Heart left ventricle (tissue), 16 donors: ENCODE measurements around the gene GALNT18. TPM values are rescaled to one million over a fixed set of nuclear protein-coding genes. Genes with fewer than 3 reads are reported as not detected.

Experiments used
- ATAC-seq, 4 donors: fragments of 200-7000 bp; cut with Tn5 transposase; one replicate each; pipeline ENCODE4 v1.9.1; 2020 to 2022; ENCODE audit warnings: moderate library complexity in 4 of 4, mild to moderate bottlenecking in 3 of 4, moderate number of reproducible peaks in 1 of 4
- DNase-seq, 5 donors: peaks; one replicate each; pipeline ENCODE4 v3.0.0-alpha.2; 2020
- H3K27ac ChIP-seq, 12 donors: fragments of 200-600 bp; sonication (generic) in 4 of 12; one replicate each; pipeline versions ENCODE4 v1.5.0 to v1.8.0; 2016 to 2022; ENCODE audit warnings: mild to moderate bottlenecking in 2 of 12
- H3K27me3 ChIP-seq, 9 donors: fragments of 200-600 bp; sonication (generic) in 2 of 9; one replicate each; pipeline versions ENCODE4 v1.5.1 to v1.8.0; 2016 to 2022; ENCODE audit warnings: mild to moderate bottlenecking in 3 of 9
- H3K36me3 ChIP-seq, 9 donors: fragments of 200-600 bp; sonication (generic) in 2 of 9; one replicate each; pipeline versions ENCODE4 v1.5.0 to v1.8.0; 2018 to 2022; ENCODE audit warnings: mild to moderate bottlenecking in 2 of 9
- H3K4me1 ChIP-seq, 12 donors: fragments of 200-600 bp; sonication (generic) in 4 of 12; one replicate each; pipeline versions ENCODE4 v1.5.0 to v1.8.0; 2016 to 2022; ENCODE audit warnings: mild to moderate bottlenecking in 3 of 12
- H3K4me3 ChIP-seq, 12 donors: fragments of 200-600 bp; sonication (generic) in 4 of 12; one replicate each; pipeline versions ENCODE4 v1.5.0 to v1.8.0; 2017 to 2022; ENCODE audit warnings: mild to moderate bottlenecking in 9 of 12, moderate library complexity in 4 of 12
- H3K9me3 ChIP-seq, 12 donors: fragments of 200-600 bp; sonication (generic) in 4 of 12; one replicate each; pipeline versions ENCODE4 v1.5.0 to v1.8.0; 2016 to 2022; ENCODE audit warnings: mild to moderate bottlenecking in 1 of 12
- POLR2A ChIP-seq, 2 donors: fragments of 450-650 bp; IDR thresholded peaks; one replicate each; pipeline ENCODE4 v1.6.1; 2017; ENCODE audit warnings: antibody characterized with exemption in 2 of 2, mild to moderate bottlenecking in 2 of 2, moderate library complexity in 2 of 2
- WGBS, 4 donors: extraction: QIAGEN DNeasy Blood & Tissue Kit in 2 of 4; methylation state at CpG; one replicate each; pipeline versions ENCODE4 v1.1.5 to v1.1.7; 2013 to 2018; 5-methylcytosine and 5-hydroxymethylcytosine counted together
- intact Hi-C, 10 donors: fragments of 100-400 bp; cut with DNase I; formaldehyde crosslinking; loops; one replicate each; pipeline versions ENCODE4 v1.11.1 to v1.14.2; 2022
- polyA plus RNA-seq, 2 donors: library from polyadenylated mRNA; stranded (reverse); fragments of 200-250 nt; gene quantifications; one replicate each; pipeline ENCODE4 v1.2.3, GENCODE V29; 2013
- total RNA-seq, 9 donors: library from RNA; depleted of rRNA in 2 of 9; stranded (reverse); fragments of >200 nt in 2 of 9; fragmentation: NEBNext Ultra II Directional in 3 of 9; extraction: Animal tissue kit (Norgen Biotek cat#: 25700) in 3 of 9; gene quantifications; one replicate each; pipeline versions ENCODE4 v1.1.0 to v1.2.4, GENCODE V29; 2016 to 2023
- TF ChIP-seq, protein P1 (sequence below), 12 donors: fragments of 200-600 bp; sonication (generic) in 4 of 12; IDR thresholded peaks; one replicate each; pipeline versions ENCODE4 v1.5.0 to v1.8.0; 2018 to 2022; ENCODE audit warnings: antibody characterized with exemption in 12 of 12, mild to moderate bottlenecking in 5 of 12
- donor health status: ischemic (EF 13 %, LVEDD 7.1; RV severe dilation, severe dysfunction).
- donor health status: healthy with polysubstance abuse.
- donor health status: DM: no; HTN: yes; CAD: no.
- donor health status: DM: no; HTN: no; CAD: no.
- donor health status: ischemic (EF 25% LVEDD 6.9; RV normal size, moderate dysfunction).
- donor health status: ischemic (EF 25% LVEDD 5.7; RV mildly dilated, moderate dysfunction).
- donor health status: healthy.
- donor health status: DM: yes; HTN: yes; CAD: no.
- donor health status: ischemic (EF 35%, LVEDD 5.7; RV mildly dilated, moderate dysfunction).
- donor health status: nonischemic (EF 11% LVEDD 7.7; RV severe dilation, severe dysfunction).
- donor health status: DM: yes; HTN: yes; CAD: no.
- donor health status: PGD.
- donor health status: ischemic (EF 29% LVEDD 5.4; RV normal size, mild dysfunction).
- donor health status: nonischemic (EF 23%, LVEDD 6.1; RV moderate dilation, normal function).

The GALNT18 gene
- total and polyA plus RNA-seq, 11 donors = 9.0 to 31.8 (median 17.3) TPM

DNA sequence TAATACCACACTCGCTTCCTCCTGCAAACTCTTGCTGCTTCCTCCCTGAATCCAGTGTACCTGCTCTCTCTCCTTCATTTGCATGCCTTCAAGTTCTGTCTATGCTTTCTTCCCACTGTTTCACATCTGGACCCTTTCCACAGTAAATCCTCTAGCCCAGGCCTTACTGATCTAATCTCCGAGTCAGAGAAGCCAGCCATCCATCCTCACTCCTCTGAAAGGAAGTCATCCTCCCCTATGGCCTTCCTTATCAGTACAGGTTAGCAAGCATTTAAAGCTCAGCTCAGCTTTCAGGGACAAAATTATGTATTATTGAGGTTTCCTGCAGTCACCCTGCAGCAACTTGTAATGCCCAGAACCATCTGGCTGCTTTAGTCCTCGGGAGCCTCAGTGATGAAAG, 116.1 kb downstream of the GALNT18 start:
- ATAC-seq (no peak), DNase-seq (no peak)
- Histone ChIP-seq H3K36me3 (no peaks in the 10 kb centered on the region), H3K27ac (no peak overlapping the region), H3K4me3 (no peak overlapping the region), H3K4me1 (peaks cover 0 to 40% (median 20%) of the 10 kb centered on the region in 12 donors), H3K27me3 (no peaks in the 10 kb centered on the region), H3K9me3 (no peaks in the 10 kb centered on the region)
- intact Hi-C loops = no loop called here
- no peak for TF ChIP-seq POLR2A (IDR thresholded peaks at IDR 0.05)
- WGBS, 4 donors = 77 to 83% (median 82%) methylated on average over 3 of the region's 3 CpGs

- ATAC-seq = no peak
- Histone ChIP-seq H3K36me3 (no peaks in the 10 kb centered on the region), H3K9me3 (no peaks in the 10 kb centered on the region), H3K4me1 (peaks cover 0 to 37% (median 20%) of the 10 kb centered on the region in 12 donors), H3K27me3 (no peaks in the 10 kb centered on the region), H3K4me3 (no peak overlapping the region), H3K27ac (no peak overlapping the region)
- intact Hi-C loops = no loop called here
- no peak for DNase-seq
- TF ChIP-seq POLR2A (IDR thresholded peaks at IDR 0.05) = no peak
- TF ChIP-seq, protein P1, sequence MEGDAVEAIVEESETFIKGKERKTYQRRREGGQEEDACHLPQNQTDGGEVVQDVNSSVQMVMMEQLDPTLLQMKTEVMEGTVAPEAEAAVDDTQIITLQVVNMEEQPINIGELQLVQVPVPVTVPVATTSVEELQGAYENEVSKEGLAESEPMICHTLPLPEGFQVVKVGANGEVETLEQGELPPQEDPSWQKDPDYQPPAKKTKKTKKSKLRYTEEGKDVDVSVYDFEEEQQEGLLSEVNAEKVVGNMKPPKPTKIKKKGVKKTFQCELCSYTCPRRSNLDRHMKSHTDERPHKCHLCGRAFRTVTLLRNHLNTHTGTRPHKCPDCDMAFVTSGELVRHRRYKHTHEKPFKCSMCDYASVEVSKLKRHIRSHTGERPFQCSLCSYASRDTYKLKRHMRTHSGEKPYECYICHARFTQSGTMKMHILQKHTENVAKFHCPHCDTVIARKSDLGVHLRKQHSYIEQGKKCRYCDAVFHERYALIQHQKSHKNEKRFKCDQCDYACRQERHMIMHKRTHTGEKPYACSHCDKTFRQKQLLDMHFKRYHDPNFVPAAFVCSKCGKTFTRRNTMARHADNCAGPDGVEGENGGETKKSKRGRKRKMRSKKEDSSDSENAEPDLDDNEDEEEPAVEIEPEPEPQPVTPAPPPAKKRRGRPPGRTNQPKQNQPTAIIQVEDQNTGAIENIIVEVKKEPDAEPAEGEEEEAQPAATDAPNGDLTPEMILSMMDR (IDR thresholded peaks at IDR 0.05) = no peak
Observed at GRCh38 chr11:11505190-11505589, 116.6 kb downstream of the GALNT18 start.

- no peaks in the 10 kb centered on the region for H3K27me3 ChIP-seq
- TF ChIP-seq, protein P1 (IDR thresholded peaks at IDR 0.05) = no peak
- no peak for TF ChIP-seq POLR2A (IDR thresholded peaks at IDR 0.05)
Observed at GRCh38 chr11:11504071-11504470, 117.7 kb downstream of the GALNT18 start.

DNA sequence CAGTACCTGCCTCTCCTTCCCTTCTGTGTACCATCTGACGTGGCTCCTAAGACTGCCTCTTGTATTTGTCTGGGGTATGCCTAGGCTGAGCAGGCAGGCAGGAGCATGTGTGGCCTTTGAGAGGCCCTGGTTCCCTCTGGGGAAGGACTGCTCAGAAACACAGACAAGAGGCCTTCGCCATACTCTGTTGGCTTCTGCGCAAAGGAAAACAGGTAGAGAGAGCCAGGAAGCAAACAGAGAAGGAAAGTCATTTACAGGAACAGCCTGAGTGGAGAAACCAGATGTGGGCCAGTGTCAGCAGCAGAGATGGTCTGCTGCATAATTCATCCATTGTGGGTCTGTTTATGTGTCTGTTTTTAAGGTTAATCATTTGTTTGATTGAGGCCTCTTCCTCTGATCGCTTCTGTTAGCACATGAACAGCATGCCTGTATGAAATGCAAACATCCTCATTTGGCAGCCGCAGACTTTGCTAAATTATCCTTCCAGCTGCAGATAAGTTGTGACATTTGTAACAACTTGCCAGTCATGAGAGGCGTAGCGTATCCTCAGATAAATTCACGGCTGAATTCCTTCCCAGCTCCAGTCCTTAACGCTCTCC, 119.4 kb downstream of the GALNT18 start:
- WGBS, 4 donors = 16 to 31% (median 24%) methylated on average over 9 of the region's 9 CpGs
- intact Hi-C loops = no loop called here
- no peaks in the 10 kb centered on the region for H3K9me3 ChIP-seq
- DNase-seq (no peak), ATAC-seq (peak; percentile 36 to 52 (median 42))
- H3K27me3 ChIP-seq = no peaks in the 10 kb centered on the region
- no peak for TF ChIP-seq POLR2A (IDR thresholded peaks at IDR 0.05)
- TF ChIP-seq, protein P1 (IDR thresholded peaks at IDR 0.05) = no peak
- H3K4me3 ChIP-seq = no peak overlapping the region
- peak overlapping the region in 9 of 12 donors; percentile 3 to 54 (median 28) for H3K27ac ChIP-seq
- H3K4me1 ChIP-seq = peaks cover 0 to 55% (median 20%) of the 10 kb centered on the region in 12 donors
- H3K36me3 ChIP-seq = no peaks in the 10 kb centered on the region

More at GRCh38 chr11:11504071-11504470, 117.7 kb downstream of the GALNT18 start:
- Histone ChIP-seq H3K27ac (no peak overlapping the region), H3K4me3 (no peak overlapping the region), H3K4me1 (peaks cover 0 to 42% (median 20%) of the 10 kb centered on the region in 12 donors), H3K36me3 (no peaks in the 10 kb centered on the region), H3K9me3 (no peaks in the 10 kb centered on the region)
- no peak for ATAC-seq
- no peak for DNase-seq
- intact Hi-C loops = no loop called here
